GM10847 (cell line): ENCODE measurements around the gene GDPD5.

Source experiments
- POLR2A ChIP-seq: IDR thresholded peaks from 2 replicates; pipeline ENCODE4 v1.6.1; 2011; ENCODE audit not compliant: insufficient read length; ENCODE audit errors: extremely low read depth

The GDPD5 gene

DNA sequence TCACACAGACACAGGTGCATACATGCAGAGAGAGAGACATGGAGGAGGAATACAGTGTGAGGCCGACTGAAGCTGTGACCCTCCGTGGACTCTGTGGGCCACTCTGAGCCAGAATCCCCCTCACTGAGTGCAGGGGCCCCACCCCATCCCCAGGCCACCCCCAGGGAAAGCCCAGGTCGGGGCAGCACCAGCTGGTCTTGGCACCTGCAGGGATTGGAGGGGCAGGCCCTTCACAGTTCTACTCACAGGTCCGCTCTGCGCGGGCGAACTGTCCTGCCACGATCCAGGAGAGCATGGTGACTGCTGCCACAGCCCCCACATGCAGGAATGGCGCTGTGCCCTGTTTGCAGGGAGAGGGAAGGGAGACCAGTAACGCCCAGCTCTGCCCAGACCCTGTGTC, 76.5 kb downstream of the GDPD5 start:
- TF ChIP-seq POLR2A: no peak

DNA sequence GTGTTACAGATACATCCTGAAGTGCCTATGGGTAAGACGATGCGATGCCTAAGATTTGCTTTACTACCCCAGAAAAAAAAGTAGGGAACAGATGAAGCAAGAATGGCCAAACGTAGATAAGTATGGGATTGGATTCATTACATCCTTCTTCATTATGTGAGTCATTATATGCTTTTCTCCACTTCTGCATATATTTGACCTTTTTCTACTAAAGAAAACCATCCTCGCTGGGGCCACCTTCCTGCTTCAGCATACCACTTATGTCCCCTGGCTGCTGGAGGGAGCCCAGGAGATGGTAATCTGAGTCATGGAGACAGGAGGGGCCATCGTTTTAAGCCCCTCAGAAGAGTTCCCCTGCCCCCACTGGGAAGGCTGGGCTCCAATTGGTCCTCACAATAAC, 78.3 kb downstream of the GDPD5 start:
- TF ChIP-seq POLR2A: no peak

DNA sequence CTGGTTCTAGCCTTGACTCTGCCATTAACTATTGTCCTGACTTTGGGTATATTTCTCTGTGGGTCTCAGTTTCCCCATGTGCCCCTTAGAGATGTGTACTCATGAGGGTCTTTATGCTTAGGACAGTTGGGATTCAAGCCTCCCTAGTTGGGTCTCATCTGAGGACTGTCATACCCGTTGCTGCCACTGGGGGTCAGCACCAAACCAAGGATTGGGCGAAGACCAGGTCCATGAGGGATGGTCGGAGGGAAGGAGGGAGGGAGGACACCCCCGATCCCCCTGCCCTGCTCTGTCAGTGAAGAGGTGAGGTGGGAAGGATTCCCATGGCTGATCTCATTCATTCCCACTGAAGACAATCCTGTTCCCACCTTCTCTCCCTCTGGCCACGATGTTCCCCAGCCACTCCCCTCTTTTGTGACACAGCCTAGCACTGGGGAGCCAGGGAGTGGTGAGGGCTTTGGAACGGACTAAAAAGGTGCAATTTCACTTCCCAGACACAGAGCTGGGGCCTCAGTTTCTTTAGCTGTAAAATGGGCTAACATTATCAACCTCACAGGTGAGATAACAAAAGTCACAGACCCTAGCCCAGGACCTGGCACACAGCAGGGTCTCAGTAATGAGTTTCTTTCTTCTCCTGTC, 80.3 kb downstream of the GDPD5 start:
- no peak for TF ChIP-seq POLR2A

DNA sequence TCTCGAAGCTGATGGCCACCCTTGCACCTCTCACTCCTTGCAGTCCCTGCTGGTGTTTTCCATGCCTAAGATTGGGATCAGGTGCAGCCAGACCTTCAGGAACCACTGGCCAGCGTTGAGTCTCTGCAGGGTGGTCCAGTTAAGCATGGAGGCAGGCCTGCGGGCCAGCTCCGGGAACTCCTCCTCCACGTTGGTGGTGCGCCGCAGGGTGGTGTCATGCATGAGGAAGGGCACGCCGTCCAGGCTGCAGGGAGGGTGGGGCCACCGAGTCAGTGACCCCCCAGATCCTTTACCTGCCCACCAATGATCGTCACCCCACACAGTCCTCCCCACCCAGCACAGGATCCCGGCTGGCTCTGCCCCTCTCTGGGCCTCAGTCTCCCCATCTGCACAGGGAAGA, 82.7 kb downstream of the GDPD5 start:
- no peak for TF ChIP-seq POLR2A

DNA sequence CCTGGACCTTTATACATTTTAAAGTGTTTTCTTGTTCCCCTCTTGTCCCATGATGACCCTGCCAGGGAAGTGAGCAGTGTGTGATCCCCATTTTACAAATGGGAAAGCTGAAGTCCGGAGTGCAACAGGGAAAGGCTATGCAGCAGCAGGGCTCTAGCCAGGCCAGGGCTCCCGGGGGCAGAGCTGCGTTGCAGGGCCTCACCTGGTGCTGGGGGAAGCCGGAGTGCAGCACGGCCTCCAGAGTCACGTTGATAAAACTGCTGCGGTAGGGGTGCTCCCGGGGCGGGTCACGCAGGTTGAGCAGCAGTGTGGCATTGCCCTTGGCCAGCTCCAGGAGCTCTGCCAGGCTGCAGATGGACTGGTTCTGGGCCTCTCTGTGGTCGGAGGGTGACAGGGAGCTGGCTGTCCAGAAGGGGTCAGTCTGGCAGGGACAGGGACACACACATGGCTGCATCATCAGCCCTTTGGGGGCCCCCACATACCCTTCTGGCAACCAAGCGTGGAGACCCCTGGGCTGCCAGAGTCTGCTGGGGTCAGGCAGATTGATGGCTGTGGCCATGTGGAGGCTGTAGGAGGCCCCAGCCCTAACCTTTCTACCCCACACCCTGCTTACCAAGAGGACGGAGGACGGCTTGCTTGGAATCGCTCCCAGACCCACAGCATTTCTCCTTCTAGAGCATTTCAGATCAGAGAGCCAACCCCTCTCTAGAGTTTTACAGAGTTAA, 83.4 kb downstream of the GDPD5 start:
- TF ChIP-seq POLR2A: no peak

DNA sequence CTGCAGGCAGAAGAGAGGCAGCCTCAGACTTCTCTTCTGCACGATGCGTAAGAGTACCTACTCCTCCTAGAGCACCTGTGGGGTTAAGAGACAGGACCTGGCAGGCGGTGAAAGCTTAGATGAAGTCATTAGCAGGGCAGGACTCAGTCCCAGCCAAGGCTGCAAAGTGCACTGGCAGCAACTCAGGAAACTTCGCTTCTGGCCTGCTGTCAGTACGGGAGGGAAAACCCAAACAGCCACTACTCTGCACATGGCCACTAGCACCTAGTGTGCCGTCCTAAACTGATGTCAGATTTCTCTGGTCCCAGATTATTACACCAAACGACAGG, 84.0 kb downstream of the GDPD5 start:
- TF ChIP-seq POLR2A: no peak

DNA sequence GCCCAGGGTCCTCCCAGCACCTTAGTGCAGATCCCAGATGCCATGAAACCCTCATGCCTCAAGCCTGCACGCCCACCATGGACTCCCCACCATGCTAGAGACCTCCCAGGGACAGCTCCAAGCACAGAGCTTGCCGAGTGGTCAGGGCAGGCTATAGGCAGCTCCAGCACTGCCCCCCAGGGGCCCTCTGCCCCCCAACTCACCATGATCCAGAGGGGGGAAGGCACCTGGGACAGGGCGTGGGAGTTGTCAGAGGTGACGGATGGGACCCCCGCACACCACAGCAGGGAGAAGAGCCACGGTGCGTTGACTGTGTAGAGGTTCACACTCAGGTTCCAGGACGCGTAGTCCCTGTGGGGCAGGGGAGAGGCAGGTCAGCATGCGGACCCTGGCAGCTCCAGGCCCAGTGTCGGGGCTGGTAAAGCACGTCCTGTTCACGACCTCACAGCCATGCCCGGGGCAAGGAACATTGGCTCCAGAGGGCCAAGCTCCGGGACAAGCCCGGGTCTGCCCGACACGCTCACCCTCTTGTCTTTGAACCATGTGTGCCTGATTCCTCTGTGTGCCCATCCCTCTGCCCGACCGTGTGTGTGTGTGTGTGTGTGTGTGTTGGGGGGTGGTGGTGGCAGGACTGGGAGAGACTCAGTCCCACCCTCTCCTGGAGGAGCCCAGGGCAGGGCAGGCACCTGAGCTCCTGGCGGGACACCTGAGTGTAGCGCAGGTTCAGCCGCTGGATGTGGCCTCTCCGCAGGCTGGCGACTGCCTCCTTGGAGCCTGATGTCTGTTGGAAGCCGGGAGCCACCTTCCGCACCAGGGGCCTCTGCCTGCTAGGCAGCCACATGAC, 84.6 kb downstream of the GDPD5 start:
- TF ChIP-seq POLR2A: no peak

DNA sequence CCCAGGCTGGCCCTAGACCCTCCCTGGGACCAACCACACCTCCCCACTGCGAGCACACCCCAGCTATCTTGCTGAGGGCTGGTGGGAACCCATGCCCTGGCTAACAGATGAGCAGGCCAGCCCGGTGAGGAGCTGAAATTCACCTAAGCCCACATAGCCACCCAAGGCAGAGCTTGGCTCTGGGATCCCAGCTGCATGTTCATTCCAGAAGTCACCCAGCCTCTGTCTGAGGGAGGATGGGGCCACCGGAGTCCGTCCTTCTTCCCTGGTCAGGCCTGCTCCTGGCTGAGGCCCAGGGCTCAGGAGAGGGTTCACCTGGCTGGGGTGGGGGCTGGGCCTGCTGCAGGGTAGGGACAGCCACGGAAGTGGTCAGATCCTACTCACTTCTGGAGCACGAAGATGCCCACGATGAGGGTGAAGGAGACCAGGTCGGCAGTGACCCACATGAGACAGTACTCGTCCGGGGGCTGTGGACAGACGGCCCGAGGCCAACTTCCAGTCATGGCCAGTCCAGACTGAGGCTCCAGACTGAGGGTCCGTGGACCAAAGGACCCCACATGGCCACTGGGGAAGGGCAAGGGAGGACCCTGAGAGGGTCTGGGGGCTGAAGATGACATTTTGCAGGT, 86.1 kb downstream of the GDPD5 start:
- TF ChIP-seq POLR2A: no peak

DNA sequence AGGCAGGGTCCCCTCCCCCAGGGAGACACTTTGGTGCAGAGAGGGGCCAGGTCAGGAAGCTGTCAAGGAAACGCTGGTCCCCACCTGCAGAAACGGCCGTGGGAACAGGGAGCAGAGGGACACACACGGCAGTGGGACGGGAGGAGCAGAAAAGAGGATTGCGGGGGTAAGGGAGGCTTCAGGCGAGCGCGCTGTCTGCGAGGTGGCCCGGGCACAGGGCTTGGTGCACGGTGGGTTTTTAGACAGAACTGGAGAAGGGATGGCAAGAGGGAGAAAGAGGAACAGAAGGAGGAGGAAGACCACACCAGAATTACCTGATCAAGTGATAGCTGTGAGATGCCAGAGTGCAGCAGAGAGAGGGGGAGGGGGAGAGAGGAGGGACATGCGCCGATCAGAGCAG, 86.7 kb downstream of the GDPD5 start:
- TF ChIP-seq POLR2A: no peak

DNA sequence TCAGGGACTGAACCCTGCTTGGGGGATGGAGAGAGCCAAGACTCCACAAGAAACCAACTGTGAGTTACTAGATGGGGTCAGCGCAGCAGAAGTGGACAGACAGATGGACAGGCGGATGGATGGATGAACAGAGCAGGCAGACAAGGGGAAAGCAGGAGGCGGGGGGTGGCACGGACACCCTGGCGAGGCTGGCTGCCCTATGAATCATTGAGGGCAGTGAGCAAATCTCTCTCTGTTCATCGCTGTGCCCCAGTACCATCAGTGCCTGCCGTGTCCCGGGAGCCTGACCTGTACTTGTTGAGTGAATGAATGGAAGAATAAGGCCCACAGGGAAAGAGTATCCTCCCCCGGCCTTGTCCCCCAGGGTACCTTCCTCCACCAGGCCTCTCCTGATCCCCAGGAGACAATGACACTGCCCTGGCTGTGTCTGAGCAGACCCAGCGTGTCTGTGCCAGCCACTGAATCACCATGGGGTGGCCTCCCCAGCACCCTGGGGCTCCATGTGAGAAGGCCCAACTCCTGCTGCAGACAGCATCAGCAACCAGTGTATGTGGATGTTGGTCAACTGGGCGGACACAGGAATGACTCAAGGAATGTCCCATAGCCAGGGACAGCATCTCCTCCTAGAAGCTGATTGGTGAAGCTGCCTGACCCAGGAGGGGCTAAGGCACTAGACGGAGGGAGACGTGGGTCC, 87.6 kb downstream of the GDPD5 start:
- TF ChIP-seq POLR2A: no peak

DNA sequence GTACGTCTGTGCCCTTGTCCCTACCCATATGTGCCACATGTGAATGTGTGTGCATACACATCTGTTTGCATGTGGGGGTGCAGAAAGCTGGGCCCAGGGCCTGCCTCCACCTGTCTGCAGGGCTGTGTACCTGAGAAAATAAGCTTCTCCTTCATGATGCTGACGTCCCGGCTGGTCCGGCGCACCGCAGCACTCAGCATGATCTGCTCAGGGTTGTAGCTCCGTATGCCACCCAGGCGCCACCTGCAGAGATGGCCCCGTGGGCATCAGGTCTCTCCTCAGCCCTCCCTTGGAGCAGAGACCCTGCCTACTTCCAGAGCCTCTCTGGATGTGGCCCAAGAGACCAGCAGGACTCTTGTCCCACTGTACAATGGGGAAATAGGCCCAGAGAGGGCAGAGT, 88.9 kb downstream of the GDPD5 start:
- no peak for TF ChIP-seq POLR2A

DNA sequence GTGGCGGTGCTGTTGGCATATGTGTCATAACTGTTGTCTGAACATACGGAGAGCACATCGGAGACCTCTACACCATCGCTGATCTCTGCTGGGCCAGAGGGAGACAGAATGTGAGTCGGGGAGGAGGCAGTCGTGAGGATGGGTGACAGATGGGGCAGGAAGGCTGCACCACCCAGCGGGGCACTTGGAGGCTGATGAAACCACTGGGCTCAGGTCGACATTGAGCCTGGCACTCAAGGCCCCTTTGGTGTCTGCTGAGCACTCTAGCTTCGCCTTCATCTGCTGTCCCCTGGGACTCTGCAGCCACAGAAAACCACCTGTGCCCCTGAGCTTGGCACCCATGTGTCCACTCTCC, 90.2 kb downstream of the GDPD5 start:
- no peak for TF ChIP-seq POLR2A

DNA sequence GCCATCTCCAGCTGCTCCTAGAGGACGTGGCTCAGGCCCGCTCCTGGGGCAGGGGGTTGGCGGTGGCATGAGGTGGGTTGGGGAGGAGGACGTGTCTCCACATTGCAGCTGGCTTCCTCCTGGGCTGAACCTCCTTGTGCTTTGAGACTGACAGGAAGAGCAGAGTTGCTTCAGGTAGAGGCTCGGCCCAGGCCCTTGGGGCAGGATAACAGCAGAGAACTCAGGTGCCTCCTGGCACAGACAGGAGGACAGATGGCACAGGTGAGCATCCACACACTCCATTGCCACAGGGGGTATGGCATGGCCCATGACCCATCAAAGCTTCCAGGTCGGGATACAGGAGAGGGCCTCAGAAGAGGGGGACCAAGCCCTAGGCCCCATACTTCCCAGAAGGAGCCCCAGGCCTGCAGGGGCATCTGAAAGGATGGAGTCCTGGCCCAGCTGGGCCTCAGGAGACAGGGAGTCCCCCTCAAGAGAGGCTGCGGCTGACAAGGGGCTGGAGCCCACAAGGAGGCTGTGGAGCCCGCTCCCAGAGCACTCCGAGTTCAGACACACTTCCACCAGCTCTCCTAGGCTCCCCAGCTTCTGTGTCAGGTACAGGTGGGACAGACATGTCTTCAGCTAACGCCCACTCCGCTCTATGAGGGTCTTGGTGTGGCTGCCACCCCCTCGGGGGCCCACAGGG, 90.7 kb downstream of the GDPD5 start:
- no peak for TF ChIP-seq POLR2A

DNA sequence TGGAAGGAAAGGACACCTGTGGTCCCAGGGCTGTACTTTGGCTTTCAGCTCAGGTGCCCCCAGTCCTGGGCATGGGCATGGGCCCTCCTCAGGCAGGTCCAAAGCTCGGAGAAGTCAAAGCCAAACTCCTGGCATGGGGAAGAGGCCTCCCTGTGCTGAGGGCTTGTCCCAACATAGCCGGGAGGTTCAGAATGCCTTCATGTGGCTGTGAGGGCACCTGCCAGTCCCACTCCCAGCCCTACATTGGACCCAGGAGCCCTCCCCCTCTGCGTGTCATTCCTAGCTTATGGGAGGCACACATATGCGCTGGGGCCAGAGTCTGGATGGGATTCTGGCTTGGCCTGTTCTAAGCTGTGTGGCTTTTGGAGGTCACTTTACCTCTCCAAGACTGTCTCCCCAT, 91.7 kb downstream of the GDPD5 start:
- no peak for TF ChIP-seq POLR2A

DNA sequence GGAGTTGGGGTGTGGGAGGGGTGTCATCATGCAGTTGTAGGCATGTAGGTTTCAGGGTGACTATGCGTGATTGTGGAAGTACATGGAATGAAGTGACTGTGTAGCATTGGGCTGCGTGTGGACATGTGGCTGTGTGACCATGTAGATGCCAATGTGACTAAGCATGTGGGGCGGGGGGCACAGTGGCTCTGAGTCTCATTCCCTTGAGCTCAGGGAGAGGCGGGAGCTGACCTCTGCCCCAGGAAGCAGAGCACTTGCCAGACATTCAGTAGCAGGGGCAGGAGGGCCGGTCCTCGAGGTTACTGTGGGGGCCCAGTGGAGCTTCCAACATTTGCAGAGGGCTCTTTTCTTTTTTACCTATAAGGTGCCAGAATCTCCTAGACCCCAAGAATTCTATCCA, 92.3 kb downstream of the GDPD5 start:
- TF ChIP-seq POLR2A: no peak
